K562 (cell line): ENCODE measurements around the gene CHMP2A. TPM values are rescaled to one million over a fixed set of nuclear protein-coding genes. Genes with fewer than 3 reads are reported as not detected.

Experiments used
- DACH1 ChIP-seq: fragments of 450-650 bp; IDR thresholded peaks from 2 replicates; pipeline ENCODE4 v1.6.1; 2018; ENCODE audit not compliant: partially characterized antibody
- FOSL1 ChIP-seq: fragments of 200-800 bp; sonication (Bioruptor generic); conservative IDR thresholded peaks from 2 replicates; pipeline ENCODE4 v1.6.1; 2016; ENCODE audit warnings: missing genetic modification characterization, missing compliant biosample characterization
- FOXO4 ChIP-seq: fragments of 450-650 bp; formaldehyde crosslinking; IDR thresholded peaks from 2 replicates; pipeline ENCODE4 v1.4.0; 2020; ENCODE audit warnings: mild to moderate bottlenecking, moderate library complexity
- GTF2E2 ChIP-seq: fragments of 200-800 bp; sonication (Bioruptor generic); IDR thresholded peaks from 2 replicates; pipeline ENCODE4 v1.6.1; 2016; ENCODE audit warnings: missing genetic modification characterization, missing compliant biosample characterization
- KLF13 ChIP-seq: fragments of 450-650 bp; IDR thresholded peaks from 2 replicates; pipeline ENCODE4 v1.6.1; 2016; ENCODE audit warnings: missing genetic modification characterization, low read depth, mild to moderate bottlenecking, missing compliant biosample characterization, moderate library complexity, borderline replicate concordance
- KLF16 ChIP-seq: IDR thresholded peaks from 2 replicates; pipeline ENCODE4 v1.6.1; 2016; ENCODE audit warnings: antibody characterized with exemption
- LCOR ChIP-seq: sonication (generic); formaldehyde crosslinking; IDR thresholded peaks from 2 replicates; pipeline ENCODE4 v1.8.0; 2022; ENCODE audit warnings: mild to moderate bottlenecking, missing genetic modification reagents
- MAZ ChIP-seq, 2 experiments: fragments of 450-650 bp in 1 of 2; sonication (generic) in 1 of 2; formaldehyde crosslinking; IDR thresholded peaks in 1 of 2; conservative IDR thresholded peaks in 1 of 2; 2 replicates each; pipeline versions ENCODE4 v1.4.0 to v1.5.0; 2020; ENCODE audit warnings: mild to moderate bottlenecking in 1 of 2, missing genetic modification reagents in 1 of 2
- MEF2D ChIP-seq: conservative IDR thresholded peaks from 2 replicates; pipeline ENCODE4 v1.6.1; 2016; ENCODE audit warnings: low read depth, missing genetic modification characterization, missing compliant biosample characterization
- NCOA6 ChIP-seq: fragments of 450-650 bp; IDR thresholded peaks from 2 replicates; pipeline ENCODE4 v1.6.1; 2017; ENCODE audit warnings: mild to moderate bottlenecking
- NR1H2 ChIP-seq: sonication (generic); formaldehyde crosslinking; IDR thresholded peaks from 2 replicates; pipeline ENCODE4 v1.4.0; 2020; ENCODE audit warnings: mild to moderate bottlenecking, missing genetic modification reagents
- PHF8 ChIP-seq: fragments of 200-600 bp; sonication (generic); IDR thresholded peaks from 2 replicates; pipeline ENCODE4 v1.6.1; 2012; ENCODE audit warnings: mixed run types, mild to moderate bottlenecking, inconsistent platforms, low read length, moderate library complexity, borderline replicate concordance
- RBM17 ChIP-seq: fragments of 200-400 bp; formaldehyde crosslinking; IDR thresholded peaks from 2 replicates; pipeline ENCODE4 v1.6.1; 2017; ENCODE audit warnings: low read depth, mild to moderate bottlenecking, low read length, borderline replicate concordance
- SIX5 ChIP-seq, 2 experiments: IDR thresholded peaks; 2 replicates each; pipeline ENCODE4 v1.6.1; 2011; ENCODE audit warnings: low read length in 2 of 2, borderline replicate concordance in 1 of 2, low read depth in 1 of 2, mild to moderate bottlenecking in 1 of 2, moderate library complexity in 1 of 2; ENCODE audit not compliant: insufficient read depth in 1 of 2
- TCF7L2 ChIP-seq: fragments of 150-350 bp; IDR thresholded peaks from 2 replicates; pipeline ENCODE4 v1.6.1; 2016; ENCODE audit warnings: low read depth, mild to moderate bottlenecking, low read length, moderate library complexity
- TFAM ChIP-seq: fragments of 250-450 bp; sonication (Bioruptor Pico); conservative IDR thresholded peaks from 2 replicates; pipeline ENCODE4 v1.5.0; 2021; ENCODE audit warnings: mild to moderate bottlenecking, moderate library complexity
- THRB ChIP-seq: fragments of 450-650 bp; formaldehyde crosslinking; conservative IDR thresholded peaks from 2 replicates; pipeline ENCODE4 v1.4.0; 2022; ENCODE audit warnings: mild to moderate bottlenecking, missing genetic modification characterization
- ZNF217 ChIP-seq: sonication (generic); formaldehyde crosslinking; IDR thresholded peaks from 2 replicates; pipeline ENCODE4 v1.8.0; 2022; ENCODE audit warnings: mild to moderate bottlenecking, missing genetic modification reagents
- ZNF408 ChIP-seq: fragments of 250-450 bp; sonication (Bioruptor Pico); IDR thresholded peaks from 2 replicates; pipeline ENCODE4 v1.4.0; 2020; ENCODE audit warnings: low read depth, mild to moderate bottlenecking, moderate library complexity
- ZNF561 ChIP-seq: fragments of 450-650 bp; formaldehyde crosslinking; conservative IDR thresholded peaks from 2 replicates; pipeline ENCODE4 v1.4.0; 2020; ENCODE audit warnings: mild to moderate bottlenecking, moderate library complexity
- ZNF655 ChIP-seq: fragments of 250-450 bp; sonication (Bioruptor Pico); IDR thresholded peaks from 2 replicates; pipeline ENCODE4 v1.5.0; 2021
- ZNF75A ChIP-seq: fragments of 450-650 bp; formaldehyde crosslinking; IDR thresholded peaks from 2 replicates; pipeline ENCODE4 v1.4.0; 2020; ENCODE audit warnings: mild to moderate bottlenecking
- ZNF830 ChIP-seq: fragments of 250-450 bp; sonication (Bioruptor Pico); IDR thresholded peaks from 2 replicates; pipeline ENCODE4 v1.5.0; 2021; ENCODE audit warnings: mild to moderate bottlenecking
- polyA plus RNA-seq, 8 experiments: library from polyadenylated mRNA; depleted of rRNA in 4 of 8; stranded (reverse) in 5 of 8; unstranded in 3 of 8; fragments of >200 nt; fragmentation: Nextera tagmentation in 2 of 8; fragmentation: Illumina TruSeq in 1 of 8; extraction: Ambion mirVana in 2 of 8; extraction: Trizol in 1 of 8; gene quantifications; 2 replicates each; pipeline versions ENCODE4 v1.2.1 to v1.2.3, GENCODE V29; 2011 to 2014; ENCODE audit warnings: inconsistent platforms in 1 of 8, missing spikeins in 1 of 8
- total RNA-seq, 7 experiments: library from RNA; depleted of rRNA in 6 of 7; stranded (reverse); fragments of >200 nt in 6 of 7; fragmentation: Illumina TruSeq in 2 of 7; extraction: Trizol in 2 of 7; gene quantifications; 2 replicates each; pipeline versions ENCODE4 v1.2.1 to v1.2.3, GENCODE V29; 2011 to 2021; ENCODE audit warnings: low replicate concordance in 1 of 7

Gene CHMP2A
- total and polyA plus RNA-seq, 9 of the 15 experiments (the other 6 are each of a cell fraction or from before 2014, with no cell fraction given), result 57.6 to 159 (median 87.2) TPM

- TF ChIP-seq PHF8 (peak; percentile 98), GTF2E2 (tag) (peak; percentile 99), SIX5 (IDR thresholded peaks at IDR 0.05; ENCODE audit: borderline replicate concordance in 1 of 2, insufficient read depth in 1 of 2, low read depth in 1 of 2, low read length in 2 of 2) (peak; percentile 60 to 69), KLF13 (peak; percentile 85), ZNF830 (CRISPR knock-in tag) (no peak), NR1H2 (CRISPR knock-in tag) (no peak), MEF2D (tag) (no peak), ZNF655 (CRISPR knock-in tag) (no peak), TCF7L2 (no peak), FOXO4 (CRISPR knock-in tag) (no peak), KLF16 (no peak; the same call in 1 of the 2 replicates), ZNF408 (CRISPR knock-in tag) (no peak), MAZ (CRISPR knock-in tag; conservative IDR thresholded peaks at IDR 0.05 in 1 of 2, IDR thresholded peaks at IDR 0.05 in 1 of 2) (peak; percentile 86 to 94), NCOA6 (no peak; the same call in 1 of the 2 replicates), TFAM (no peak), LCOR (peak; percentile 86), ZNF217 (CRISPR knock-in tag) (no peak), THRB (CRISPR knock-in tag) (0 out of 2 replicates have a peak, but pooled peaks have one; percentile 68), DACH1 (no peak), RBM17 (no peak), ZNF75A (CRISPR knock-in tag) (no peak), ZNF561 (CRISPR knock-in tag) (no peak), FOSL1 (tag) (no peak; the same call in 1 of the 2 replicates)
Measured at GRCh38 chr19:58519355-58520256, 35.3 kb downstream of the CHMP2A start, which contains the start of gene ZBTB45 (continued).
